Measurements from ENCODE around the gene ABHD8.
A peak's percentile ranks its signal among the peaks of the same experiment; 100 is the strongest.

ABHD8 gene

DNA sequence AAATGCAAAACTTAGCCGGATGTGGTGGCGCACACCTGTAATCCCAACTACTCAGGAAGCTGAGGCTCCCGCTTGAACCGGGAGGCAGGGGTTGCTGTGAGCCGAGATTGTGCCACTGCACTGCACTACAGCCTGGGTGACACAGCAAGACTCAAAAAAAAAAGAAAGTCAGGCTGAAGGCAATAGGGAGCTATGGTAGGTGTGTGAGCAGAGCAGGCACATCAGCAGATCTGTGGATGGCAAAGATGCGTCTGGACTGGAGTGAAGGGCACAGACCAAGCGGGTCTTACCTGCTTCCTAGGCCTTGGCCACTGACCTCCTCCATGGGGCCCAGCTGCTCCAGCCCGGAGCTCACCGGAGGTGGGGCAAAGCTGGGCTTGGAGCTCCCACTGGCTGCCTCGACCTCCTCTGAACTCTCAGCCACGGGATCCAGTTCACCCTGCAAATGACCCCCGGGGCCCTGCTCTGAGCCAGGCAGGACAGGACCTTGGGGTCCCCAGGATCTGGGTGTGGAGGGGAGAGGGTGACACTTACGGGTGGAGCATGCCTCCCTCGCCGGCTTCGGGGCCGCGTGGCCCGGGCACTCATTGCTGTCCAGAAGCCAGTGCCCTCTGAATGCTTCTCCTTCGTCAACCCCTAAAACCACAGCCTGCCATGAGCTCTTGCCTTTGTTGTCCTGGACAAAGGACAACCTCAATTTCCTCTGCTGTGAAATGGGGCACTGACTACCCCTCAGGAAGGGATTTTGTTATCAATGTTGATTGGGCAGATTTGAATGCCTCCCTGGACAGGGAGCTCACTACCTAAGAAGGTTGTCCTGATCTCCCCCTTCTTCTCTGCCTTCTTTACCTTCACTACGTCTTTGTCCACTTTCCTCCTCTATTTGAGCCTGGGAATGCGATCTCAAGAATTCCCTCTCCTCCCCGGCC is 39.2 kb downstream of the ABHD8 start:
- DNase-seq = no peak

DNA sequence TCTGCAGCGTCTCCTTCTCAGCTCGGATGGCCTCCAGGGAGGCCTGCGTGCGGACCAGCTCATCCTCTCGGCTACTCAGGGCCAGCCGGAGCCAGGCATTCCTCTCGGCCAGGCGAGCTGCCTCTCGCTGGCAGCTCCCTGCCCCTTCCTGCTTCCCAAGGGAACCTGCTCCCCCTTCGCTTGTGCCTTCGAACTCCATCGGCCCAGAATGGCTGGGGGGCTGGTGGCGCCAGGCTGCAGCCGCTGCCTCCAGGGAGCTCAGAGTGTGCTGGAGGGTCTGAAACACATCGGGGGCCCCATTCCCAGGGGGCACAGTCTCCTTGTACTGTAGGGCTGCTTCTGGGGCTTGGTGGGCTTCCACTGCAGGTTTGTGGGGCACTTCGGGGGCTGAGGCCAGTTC is 40.7 kb downstream of the ABHD8 start:
- DNase-seq = no peak

- peak; percentile 93 for DNase-seq
Measured at GRCh38 chr19:17260842-17261325, 42.3 kb downstream of the ABHD8 start.

DNA sequence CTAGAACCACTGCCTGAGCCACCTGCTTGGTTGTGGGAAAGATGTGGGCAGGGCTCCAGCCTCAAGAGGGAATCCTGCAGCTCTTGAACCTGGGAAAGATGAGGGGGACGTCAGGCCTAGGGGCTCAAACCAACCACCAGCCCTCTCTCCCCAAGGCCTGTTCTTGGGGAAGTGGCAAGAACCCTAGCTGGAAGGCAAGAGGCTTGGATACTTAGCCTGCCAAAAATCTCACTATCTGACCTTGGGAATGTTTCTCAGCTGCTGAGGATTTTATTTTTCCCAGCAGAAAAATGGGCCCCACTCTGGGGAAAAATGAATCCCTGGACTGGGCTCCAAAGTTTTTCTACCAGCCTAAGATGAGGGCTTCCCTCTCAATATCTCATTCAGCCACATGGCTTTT is 43.3 kb downstream of the ABHD8 start:
- DNase-seq = no peak

- DNase-seq = no peak
Measured at GRCh38 chr19:17259118-17259780, 44.0 kb downstream of the ABHD8 start.

- DNase-seq = no peak
Measured at GRCh38 chr19:17256130-17256529, 47.1 kb downstream of the ABHD8 start.

GRCh38 chr19:17255150-17255621 is 48.0 kb downstream of the ABHD8 start:
- no peak for DNase-seq

- no peak for DNase-seq
Measured at GRCh38 chr19:17254636-17255035, 48.6 kb downstream of the ABHD8 start.

DNA sequence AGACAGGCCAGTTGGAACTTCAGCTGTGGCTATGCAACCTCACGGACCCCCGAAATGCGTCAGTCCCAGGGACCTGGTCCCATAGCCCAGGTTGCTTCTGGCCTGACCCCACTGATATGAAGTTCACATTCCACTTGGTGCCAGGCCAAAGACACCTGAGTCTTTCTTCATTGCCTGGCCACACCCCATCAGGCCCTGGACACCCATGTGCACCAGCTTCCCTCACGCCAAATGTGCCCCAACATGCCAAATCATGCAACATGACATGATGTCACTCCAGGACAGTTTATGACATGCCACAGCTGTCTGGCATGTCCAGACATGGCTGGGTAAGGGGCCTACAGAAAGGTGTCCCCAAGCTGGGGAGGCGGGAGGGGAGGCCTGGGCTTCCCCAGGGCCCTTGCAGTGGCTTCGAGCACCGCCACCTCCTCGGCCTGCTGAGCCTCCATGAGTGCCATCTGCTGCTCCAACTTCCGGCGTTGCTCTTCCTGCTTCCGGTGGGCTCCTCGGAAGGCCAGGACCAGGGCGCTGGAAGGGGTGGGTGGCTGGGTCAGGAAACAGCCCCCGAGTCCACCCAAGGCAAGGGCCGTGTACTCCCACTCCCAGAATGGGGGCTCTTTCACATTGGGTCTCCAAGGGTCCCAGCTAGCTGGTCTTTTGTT is 53.2 kb downstream of the ABHD8 start:
- no peak for DNase-seq

DNA sequence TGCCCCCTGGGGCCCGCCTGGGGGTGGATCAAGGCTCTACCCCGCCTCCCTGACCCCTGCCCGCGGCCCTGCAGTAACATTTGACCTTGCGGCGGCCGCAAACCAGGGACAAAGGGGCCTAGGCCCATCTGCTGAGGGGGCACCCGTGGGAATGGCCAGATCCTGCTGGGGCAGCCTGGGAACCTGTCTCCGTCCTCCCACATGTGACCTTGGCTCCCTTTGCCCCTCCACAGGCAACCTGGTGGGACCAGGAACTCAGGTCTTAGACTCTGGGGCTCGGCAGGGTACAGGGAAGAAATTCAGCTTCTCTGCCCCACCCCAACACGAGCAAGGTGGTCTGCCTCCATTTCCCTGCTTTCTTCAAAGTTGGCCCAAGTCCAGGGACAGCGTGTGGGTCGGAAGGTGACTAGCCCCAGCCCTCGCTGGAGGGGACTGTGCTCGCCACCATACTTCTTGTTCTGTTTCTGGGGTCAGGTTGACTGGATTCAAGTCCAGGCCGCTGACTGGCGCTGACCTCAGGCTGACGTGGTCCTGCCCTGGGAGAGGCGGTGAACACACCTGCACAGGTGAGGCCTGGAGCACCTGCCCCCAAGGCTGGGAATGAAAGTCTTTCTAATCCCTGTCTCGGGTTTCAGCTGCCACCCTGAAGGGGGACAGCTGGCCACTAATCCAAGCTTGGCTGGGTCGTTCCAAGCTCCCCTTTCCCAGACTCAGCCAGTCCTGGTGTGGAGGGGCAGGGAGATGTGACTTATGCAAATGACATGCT is 55.0 kb downstream of the ABHD8 start:
- DNase-seq = no peak

GRCh38 chr19:17246681-17247425 is 56.4 kb downstream of the ABHD8 start:
- DNase-seq = no peak

DNA sequence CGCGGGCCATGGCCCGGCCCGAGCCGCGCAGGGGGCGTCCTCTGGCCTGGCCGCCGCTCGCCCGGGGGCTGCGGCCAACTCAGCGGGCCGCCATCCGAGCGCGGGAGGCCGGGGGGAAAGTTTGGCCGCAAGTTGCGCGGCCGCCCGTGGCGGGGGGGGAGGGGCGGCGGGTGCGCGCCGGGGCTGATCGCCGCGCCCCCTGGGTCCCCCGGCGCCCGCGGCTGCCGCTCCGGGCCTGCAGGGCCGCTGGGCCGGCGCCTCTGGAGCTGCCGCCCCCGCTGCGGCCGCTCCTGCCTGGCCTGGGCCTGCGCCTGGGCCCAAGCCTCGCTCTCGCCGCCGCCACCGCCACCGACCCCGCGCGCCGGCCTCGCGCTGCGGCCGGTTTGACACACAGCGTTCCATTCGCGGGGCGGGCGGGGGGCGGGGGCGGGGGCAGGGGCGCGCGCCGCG is 57.7 kb downstream of the ABHD8 start, which contains the start of gene NR2F6:
NR2F6 (minus strand) TSS at position 385 of the 450 bp plus-strand sequence. CDS start 699 bp downstream, outside the sequence.
- DNase-seq = no peak

GRCh38 chr19:17244618-17245534 is 58.3 kb downstream of the ABHD8 start:
- peak; percentile 31 for DNase-seq

DNA sequence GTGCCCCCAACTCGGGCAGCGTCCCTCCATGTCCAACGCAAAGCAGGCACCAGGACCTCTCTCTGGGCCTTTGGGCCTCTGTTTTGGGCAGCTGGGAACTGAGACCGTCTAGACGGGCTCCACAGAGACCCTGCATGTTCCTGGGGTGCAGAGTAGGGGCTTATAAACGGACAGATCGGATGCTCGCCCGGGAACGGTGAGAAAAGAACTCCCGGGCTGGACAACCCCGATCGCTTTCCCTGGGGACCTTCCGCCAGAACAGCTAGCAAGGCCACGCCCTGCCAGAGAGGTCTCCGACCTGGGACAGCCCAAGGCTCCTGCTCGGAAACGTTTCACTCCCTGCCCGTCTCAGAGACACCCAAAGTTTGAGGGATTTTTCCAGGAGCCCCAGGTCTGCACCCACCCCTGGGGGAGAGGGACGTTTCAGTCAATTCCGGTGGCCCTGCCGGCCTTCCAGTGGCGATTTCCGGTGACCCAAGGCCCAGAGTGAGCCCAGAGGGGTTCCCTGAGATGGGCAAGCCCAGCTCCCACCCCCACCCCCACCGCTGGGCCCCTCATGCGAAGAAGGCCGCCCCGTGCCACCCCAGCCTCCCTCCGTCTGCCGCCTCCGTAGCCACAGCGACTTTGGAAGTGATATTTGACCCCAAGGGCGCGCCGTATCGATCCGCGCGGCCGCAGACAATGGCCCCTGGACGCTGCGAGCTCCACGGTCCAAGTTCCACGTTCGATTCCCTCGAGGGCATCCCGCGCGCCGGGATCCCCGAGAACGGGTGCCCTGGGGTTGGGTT is 59.2 kb downstream of the ABHD8 start:
- DNase-seq = no peak

- no peak for DNase-seq
Measured at GRCh38 chr19:17243211-17243829, 59.9 kb downstream of the ABHD8 start.

DNA sequence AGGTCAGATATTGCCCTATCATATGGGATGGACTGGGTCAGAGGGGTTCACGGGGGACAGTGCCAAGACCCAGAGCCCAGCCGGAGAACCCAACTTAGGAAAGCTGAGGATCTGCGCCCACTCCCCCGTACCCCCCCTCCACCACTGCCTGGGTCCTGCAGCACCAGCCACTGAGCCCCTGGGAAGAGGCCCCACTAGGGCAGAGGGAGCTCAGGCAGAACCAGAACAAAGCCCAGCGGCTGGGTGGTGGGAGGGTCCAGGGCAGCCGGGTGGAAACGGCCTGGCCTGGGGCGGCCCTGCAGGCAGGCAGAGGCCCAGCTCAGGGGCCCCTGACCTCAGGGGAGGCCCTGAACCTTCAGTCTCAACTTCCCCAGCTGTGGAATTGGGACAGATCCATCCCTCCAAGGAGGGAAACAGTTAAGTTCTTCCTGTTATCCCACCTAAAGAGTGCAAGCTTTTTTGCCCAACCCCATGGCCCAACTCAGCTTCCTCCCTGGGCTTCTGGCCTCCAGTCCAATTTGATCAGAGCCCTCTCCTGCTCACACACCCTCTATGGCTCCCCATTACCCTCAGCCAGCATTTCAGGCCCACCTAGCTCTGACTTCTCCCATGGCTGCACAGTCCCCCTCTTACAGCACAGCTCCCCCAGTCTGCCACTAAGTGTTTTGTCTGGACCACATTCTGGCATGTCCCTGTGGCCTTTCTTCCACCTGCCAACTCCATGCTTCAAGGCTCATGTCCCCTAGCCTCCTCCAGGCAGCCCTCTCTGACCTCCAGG is 60.6 kb downstream of the ABHD8 start:
- no peak for DNase-seq

Measured in CD4-positive, alpha-beta T cell treated with Interleukin-6 for 4 hours (primary cell).